Measurements from ENCODE around the gene BCL11B. TPM values are rescaled to one million over a fixed set of nuclear protein-coding genes. Genes with fewer than 3 reads are reported as not detected.
"Not testable (repeated sequence)": the region's sequence is repeated elsewhere in the genome, so short reads cannot be mapped to it uniquely, and the experiment has no call there.

BCL11B gene
- total RNA-seq, 2 donors from 2014 or later = 3.7 to 5.1 TPM

DNA sequence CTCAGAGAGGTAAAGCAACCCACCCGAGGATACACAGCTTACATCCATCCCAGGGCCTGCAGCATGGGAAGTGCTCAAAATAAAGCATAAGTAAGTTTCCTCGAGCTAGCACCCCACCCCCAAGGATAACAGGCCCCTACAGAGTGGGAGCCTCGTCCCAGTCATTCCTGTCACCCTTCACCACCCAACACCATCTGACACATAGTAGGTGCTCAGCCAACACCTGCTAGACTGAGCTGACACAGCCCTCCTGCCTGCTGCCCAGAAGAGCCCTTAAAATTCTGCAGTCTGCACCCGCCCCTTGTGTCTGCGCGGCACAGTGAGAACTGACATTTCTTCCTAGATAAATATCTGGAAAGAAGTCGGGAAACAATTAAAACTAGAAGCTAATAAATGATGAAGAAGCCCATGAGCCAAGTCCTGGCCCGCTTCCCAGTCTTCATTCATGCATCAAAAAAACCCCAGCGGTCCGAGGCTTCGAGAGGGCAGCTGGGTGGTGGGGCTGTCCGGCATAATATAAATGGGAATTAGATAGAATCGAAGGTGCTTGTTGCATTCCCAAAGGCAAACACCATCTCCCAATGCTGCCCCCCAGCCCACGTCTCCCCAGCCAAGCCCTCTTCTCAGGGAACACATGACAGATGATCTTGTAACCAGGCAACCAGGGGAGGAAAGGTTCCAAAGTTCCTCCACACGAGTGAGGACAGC lies 76.2 kb downstream of the BCL11B start:
- no peak for ATAC-seq
- intact Hi-C loops (cut with DNase I, micrococcal nuclease) = no loop called here
- no peak for DNase-seq

DNA sequence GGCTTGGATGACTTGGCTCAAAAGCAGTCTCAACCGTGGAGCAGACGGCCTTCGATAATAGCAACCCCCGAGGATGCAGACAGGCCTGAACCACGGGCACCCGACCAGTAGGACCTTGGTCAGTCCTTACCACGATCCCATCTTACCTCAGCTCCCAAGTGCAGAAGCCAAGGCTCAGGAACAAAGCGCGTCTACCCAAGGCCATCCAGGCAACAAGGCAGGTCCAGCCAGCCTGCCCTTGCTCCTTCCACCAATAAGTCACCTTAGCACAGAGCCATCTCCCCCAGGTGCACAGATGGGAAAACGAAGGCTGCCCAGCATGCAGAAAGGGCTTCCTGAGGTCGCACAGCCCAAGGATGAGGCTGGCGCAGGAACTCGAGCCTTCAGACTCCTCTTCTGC lies 77.3 kb downstream of the BCL11B start:
- ATAC-seq = no peak
- DNase-seq = no peak
- intact Hi-C loops (cut with DNase I, micrococcal nuclease) = no loop called here

- no peak for ATAC-seq
- intact Hi-C loops (cut with DNase I, micrococcal nuclease) = no loop called here
- no peak for DNase-seq
These were observed 77.9 kb downstream of the BCL11B start for GRCh38 chr14:99194136-99194535.

DNA sequence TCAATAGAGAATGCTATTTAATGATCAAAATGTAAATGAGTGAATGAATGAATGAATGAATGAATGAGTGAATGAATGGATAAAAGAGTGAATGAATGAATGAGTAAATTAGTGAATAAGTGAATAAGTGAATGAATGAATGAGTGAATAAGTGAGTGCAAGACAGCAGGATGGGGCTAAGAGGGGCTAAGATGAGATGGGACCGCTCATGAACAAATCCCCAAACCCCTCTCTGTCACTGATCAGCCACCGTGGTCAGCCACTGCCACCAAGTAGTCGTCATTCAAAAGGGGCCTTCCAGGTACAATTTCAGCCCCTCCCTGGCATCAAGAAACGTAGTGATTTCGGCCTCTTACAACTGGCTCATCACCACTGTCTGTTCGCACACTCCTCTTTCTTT lies 79.2 kb downstream of the BCL11B start:
- ATAC-seq (no peak), DNase-seq (no peak)
- intact Hi-C loops (cut with DNase I, micrococcal nuclease) = no loop called here

- DNase-seq (peak in 1 of 2 donors; percentile 45), ATAC-seq (peak; percentile 79)
- intact Hi-C loops (cut with DNase I, micrococcal nuclease) = no loop called here
These were observed 79.9 kb downstream of the BCL11B start for GRCh38 chr14:99192028-99192621.

GRCh38 chr14:99191395-99192027 lies 80.5 kb downstream of the BCL11B start:
- intact Hi-C loops (cut with DNase I, micrococcal nuclease) = no loop called here
- ATAC-seq (no peak), DNase-seq (no peak)

DNA sequence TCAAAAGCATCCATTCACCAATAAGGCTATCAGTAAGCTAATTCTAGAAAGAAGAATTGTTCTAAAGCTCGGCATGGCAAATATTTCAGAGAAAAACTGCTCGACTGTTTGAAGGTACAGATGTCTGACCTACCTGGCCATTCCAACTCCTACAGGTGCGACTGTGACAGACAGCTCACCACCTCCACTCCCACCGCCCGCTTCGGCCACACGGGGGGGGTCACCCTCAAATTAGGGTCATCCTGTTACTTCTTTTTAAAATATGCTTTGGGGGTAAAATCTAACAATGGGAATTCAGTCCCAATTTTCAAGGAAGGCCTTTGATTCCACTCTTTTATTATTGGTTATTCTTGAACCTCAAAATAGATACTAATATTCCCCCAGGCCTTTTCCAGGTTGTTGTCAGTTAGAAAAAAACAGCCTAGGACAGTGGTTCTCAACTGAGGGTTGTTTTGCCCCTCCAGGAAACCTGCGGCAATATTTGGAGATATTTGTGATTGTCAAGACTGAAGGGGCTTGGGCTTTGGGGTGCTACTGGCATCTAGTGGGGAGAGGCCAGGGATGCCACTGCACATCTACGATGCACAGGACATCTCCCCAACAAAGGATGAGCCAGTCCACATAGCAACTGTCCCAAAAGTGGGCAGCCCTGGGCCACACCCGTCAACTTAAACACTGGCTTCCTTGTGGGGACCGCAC lies 81.2 kb downstream of the BCL11B start:
- DNase-seq (no peak), ATAC-seq (no peak)
- intact Hi-C loops (cut with DNase I, micrococcal nuclease) = no loop called here

DNA sequence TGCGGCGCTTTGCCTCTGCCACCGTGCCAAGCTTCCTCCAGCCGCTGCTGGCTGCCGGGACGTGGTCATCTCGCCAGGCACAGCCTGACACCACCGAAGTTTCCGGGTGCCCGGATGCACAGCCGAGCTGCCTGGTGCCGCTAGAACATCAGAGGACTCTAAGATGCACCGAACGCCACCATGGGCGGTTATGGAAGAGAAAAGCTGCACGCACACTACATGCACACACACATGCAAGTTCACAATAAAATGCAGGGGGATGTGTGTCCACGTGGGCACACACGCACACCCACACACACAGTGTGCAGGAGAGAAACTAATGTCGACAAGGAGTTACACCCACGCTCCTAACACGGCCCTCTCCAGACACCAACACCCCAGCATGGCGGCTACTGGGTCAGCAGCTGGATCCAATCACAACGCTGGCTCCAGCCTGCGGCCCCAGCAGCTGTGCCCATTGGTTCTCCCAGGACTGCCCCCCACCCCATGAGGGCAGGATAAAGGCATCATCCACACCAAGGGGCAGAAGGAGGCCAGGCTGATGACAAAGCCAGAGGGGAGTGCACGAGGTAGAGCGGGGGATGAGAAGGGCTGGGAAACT lies 82.7 kb downstream of the BCL11B start:
- DNase-seq (no peak), ATAC-seq (no peak)
- intact Hi-C loops (cut with DNase I, micrococcal nuclease) = no loop called here

DNA sequence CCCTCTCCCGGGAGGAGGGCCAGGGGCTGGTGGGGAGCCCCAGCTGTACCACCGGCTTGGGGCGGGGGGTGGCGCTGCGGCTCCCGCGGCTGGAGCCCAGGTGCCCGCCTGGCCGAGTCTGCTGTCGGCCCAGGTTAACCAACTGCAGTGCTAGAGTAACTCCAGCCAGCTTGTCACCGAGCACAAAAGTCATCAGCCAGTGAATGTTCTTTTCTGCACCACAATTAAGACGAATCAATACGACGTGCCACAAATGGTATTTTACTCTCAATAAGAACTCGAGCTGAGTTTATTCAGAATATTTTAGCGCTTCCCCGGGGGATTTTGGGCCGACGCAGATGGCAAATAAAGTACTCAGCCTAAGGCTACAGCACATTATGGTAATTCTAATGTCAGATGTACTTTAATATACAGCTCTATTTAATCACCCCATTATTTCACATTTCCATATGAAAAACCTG lies 83.2 kb downstream of the BCL11B start:
- no peak for ATAC-seq
- no peak for DNase-seq
- intact Hi-C loops (cut with DNase I, micrococcal nuclease) = no loop called here

DNA sequence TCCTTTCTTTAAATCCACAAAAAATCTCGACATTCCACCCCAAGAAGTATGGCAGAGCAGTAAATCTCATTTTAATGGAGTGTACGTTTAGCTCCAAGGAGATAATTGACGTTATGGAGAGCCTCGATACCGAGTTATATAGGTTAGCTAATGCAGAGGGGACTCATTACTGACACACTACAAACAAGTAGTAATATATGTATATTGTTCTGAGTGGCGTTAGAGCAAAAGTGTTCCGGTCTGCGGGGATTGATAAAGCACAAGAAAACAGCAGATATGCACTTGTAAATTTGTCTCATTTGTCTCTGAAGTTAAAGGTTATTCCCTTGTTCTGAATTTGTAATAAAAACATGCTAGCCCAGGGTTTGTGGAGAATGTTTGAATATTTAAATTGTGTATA lies 84.1 kb downstream of the BCL11B start:
- intact Hi-C loops (cut with DNase I, micrococcal nuclease) = no loop called here
- ATAC-seq (no peak), DNase-seq (no peak)

GRCh38 chr14:99186956-99187690 lies 84.9 kb downstream of the BCL11B start:
- intact Hi-C loops (cut with DNase I, micrococcal nuclease) = no loop called here
- ATAC-seq (no peak), DNase-seq (no peak)

DNA sequence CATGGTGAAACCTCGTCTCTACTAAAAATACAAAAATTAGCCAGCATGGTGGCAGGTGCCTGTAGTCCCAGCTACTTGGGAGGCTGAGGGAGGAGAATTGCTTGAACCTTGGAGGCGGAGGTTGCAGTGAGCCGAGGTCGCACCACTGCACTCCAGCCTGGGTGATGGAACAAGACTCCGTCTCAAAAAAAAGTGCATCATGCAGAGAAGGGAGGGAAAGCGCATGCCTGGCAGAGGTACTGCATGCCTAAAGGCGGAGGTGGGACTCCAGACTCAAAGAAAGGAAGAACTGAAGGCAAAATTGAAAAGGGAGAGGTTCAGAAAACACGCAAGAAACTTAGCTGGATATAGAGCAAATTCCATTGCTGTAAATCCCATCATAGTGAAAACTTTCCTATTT lies 85.7 kb downstream of the BCL11B start:
- ATAC-seq; intact Hi-C loops (cut with DNase I, micrococcal nuclease); DNase-seq: not testable (repeated sequence)

DNA sequence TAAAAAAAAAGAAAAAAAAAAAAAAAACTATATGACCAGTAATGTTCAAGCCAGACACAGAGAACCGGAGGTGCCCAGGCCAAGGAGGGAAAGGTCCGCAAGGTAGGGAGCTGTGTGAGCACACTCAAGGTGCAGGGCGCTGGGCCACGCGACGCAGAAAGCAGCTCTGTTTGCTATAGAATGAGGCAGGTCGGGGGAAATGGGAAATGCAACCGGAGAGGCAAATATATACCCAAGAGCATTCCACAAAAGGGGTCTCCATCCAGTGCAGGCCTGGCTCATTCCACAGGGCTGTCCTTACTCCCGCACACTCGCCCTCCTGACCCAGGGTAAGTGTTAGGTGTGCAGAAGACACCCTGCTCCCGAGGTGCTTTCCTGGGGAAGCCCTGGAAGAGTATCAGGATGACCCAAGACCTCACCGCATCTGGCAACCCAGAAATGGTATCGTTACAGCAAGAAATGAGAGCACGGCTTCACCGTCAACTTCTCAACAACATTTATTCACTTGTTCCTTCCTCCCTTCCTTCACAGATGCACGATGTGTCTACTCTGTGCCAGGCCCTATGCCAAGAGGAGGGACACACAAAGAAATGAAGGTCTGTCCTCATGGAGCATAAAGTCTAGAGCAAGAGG lies 86.4 kb downstream of the BCL11B start:
- ATAC-seq = no peak
- intact Hi-C loops (cut with DNase I, micrococcal nuclease) = no loop called here
- DNase-seq = no peak

DNA sequence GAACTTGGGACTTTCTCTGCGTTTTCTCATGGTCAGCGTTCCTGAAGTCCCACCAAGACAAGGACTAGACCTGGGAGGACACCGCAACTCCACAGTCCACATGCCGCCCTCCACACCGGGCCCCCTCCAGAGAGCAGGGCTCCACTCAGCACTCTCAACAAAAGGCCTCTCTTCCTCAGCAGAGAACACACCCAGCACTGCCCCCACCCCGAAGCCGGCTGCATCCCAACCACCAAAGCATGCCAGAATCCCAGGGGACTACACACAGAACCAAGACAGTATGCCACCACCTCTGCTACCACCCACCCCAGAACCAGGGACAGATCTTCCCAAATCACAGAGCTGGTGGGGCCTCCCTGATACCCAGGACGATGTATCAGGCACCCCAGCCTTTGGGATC lies 88.3 kb downstream of the BCL11B start:
- no peak for DNase-seq
- no peak for ATAC-seq
- intact Hi-C loops (cut with DNase I, micrococcal nuclease) = no loop called here

- DNase-seq (no peak), ATAC-seq (no peak)
- intact Hi-C loops (cut with DNase I, micrococcal nuclease) = no loop called here
These were observed 88.7 kb downstream of the BCL11B start for GRCh38 chr14:99183311-99183710.

DNA sequence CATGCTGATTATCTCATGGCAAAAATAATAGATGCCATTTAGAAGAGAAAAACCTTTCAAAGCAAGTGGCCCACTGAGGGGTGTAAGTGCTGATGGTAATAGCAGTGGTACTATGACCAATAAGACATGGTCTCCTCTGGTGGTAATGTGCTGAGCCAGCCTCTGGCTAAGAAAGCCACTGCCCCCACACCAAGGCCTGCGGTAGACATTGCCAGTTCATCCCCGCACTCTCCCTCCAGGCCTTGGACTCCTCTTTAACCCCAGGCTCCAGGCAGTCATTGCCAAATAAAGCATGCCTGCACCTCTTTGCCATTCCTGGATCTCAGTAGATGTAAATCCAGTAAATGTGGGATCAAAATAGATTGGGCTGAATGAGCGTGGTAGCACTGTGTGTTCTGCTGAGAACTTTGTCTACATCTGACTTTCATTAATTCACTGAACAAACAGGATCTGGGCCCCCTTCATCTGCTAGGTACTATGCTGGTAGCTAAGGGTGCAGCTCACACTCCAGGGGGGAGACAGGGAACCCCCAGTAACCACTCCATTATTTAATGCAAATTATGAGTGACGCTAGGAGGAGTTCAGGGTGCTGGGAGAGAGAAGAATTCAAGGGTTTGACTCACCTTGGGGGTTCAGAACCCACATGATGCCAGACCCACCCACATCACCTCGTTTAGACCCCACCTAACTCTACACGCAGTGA lies 89.3 kb downstream of the BCL11B start:
- DNase-seq (no peak), ATAC-seq (no peak)
- intact Hi-C loops (cut with DNase I, micrococcal nuclease) = no loop called here

GRCh38 chr14:99181804-99182520 lies 90.0 kb downstream of the BCL11B start:
- DNase-seq (no peak), ATAC-seq (no peak)

More at GRCh38 chr14:99181804-99182520, 90.0 kb downstream of the BCL11B start:
- intact Hi-C loops (cut with DNase I, micrococcal nuclease) = no loop called here

Measured in left colon (tissue), 2 donors.